HUES6 (cell line): ENCODE results near the gene C16orf95.

Source experiments
- H3K27ac ChIP-seq: 2 replicates; pipeline ENCODE4 v1.7.0; 2013; ENCODE audit warnings: low read depth, mild to moderate bottlenecking, low read length, inconsistent platforms
- H3K27me3 ChIP-seq: 2 replicates; pipeline ENCODE4 v1.6.1; 2013; ENCODE audit warnings: low read length; ENCODE audit not compliant: control insufficient read depth, insufficient read depth
- H3K36me3 ChIP-seq: 2 replicates; pipeline ENCODE4 v1.6.1; 2013; ENCODE audit warnings: low read length; ENCODE audit not compliant: control insufficient read depth, insufficient read depth
- H3K4me1 ChIP-seq: 2 replicates; pipeline ENCODE4 v1.6.1; 2013; ENCODE audit warnings: low read length; ENCODE audit not compliant: control insufficient read depth, insufficient read depth
- H3K4me3 ChIP-seq: 2 replicates; pipeline ENCODE4 v1.5.1; 2013; ENCODE audit warnings: low read depth, low read length
- H3K9ac ChIP-seq: one replicate; pipeline ENCODE4 v1.6.1; 2013; ENCODE audit warnings: mild to moderate bottlenecking, low read length
- H3K9me3 ChIP-seq: 2 replicates; pipeline ENCODE4 v1.6.1; 2013; ENCODE audit warnings: low read depth, low read length; ENCODE audit not compliant: control insufficient read depth, insufficient read depth

The C16orf95 gene

DNA sequence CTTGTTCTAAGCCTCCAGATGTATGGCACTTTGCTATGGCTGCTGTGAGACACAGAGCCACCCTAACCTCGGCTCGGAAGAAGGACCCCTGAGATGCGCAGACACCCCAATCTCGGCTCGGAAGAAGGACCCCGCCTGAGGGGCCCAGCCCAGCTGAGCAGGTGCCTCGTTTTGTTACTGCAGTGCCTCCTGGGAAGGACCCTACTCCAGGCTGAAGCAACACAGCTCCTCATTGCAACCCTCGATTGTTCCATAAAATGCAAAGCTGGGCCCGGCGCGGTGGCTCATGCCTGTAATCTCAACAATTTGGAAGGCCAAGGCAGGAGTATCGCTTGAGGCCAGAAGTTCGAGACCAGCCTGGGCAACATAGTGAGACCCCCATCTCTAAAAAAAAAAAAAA lies 61.3 kb downstream of the C16orf95 start:
- H3K36me3 ChIP-seq = no peaks in the 10 kb centered on the region
- no peaks in the 10 kb centered on the region for H3K27me3 ChIP-seq
- H3K27ac ChIP-seq = no peak overlapping the region
- H3K4me1 ChIP-seq = no peaks in the 10 kb centered on the region
- no peak overlapping the region for H3K9ac ChIP-seq
- peaks cover 3% of the 10 kb centered on the region; the same call in 1 of the 2 replicates for H3K9me3 ChIP-seq
- no peak overlapping the region for H3K4me3 ChIP-seq

DNA sequence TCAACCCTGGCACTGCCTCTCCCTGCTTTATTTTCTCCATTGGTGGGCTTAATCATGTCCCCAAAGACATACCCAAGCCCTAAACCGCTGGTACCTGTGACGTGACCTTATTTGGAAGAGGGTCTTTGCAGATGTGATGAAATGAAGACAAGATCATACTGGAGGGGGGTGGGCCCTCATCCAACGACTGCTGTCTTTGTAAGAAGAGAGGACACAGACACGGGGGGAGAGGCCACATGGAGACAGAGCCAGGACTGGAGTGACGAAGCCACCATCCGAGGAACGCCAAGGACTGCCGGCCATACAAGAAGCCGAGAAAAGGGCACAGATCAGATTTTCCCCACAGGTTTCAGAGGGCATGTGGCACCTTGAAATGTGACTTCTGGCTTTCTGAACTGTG lies 62.5 kb downstream of the C16orf95 start:
- Histone ChIP-seq H3K4me3 (no peak overlapping the region), H3K27me3 (no peaks in the 10 kb centered on the region), H3K9me3 (no peaks in the 10 kb centered on the region), H3K4me1 (no peaks in the 10 kb centered on the region), H3K36me3 (no peaks in the 10 kb centered on the region), H3K9ac (no peak overlapping the region), H3K27ac (no peak overlapping the region)

DNA sequence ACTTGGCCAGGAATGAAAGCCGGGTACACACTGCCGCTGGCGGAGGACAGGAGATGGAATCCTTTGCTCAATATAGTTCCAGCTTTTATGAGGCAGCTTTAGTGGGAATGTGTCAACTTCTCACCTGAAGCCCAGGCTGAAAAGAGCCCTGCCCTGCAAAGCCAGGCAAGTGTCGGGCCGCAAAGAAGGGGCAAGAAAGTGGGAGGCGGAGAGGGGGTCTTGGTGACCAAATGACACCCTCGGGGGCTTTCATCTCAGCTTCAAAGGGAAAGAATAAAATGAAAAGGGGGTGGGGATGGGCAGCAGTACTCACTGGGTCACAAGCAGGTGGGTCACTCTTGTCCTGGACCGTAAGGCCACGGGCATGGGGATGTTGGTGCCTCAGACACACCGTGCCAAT lies 62.9 kb downstream of the C16orf95 start:
- Histone ChIP-seq H3K27ac (no peak overlapping the region), H3K9ac (no peak overlapping the region), H3K4me3 (no peak overlapping the region), H3K9me3 (no peaks in the 10 kb centered on the region), H3K4me1 (no peaks in the 10 kb centered on the region), H3K27me3 (no peaks in the 10 kb centered on the region), H3K36me3 (no peaks in the 10 kb centered on the region)

DNA sequence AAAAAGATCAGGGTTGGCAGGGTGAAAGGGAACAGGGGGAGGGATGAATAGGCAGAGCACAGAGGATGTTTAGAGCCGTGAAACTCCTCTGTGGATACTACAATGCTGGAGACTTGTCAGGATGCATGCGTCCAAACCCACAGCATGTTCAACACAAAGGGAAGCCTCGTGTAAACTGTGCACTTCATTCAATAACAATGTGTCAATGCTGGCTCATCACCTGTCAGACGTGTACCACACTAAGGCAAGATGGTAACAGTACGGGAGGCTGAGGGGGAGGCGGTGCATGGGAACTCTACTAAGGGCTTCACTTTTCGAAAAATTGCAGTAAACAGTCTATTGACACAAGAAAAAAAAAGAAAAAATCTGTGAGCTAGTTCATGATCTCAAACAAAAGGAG lies 63.7 kb downstream of the C16orf95 start:
- no peak overlapping the region for H3K27ac ChIP-seq
- H3K36me3 ChIP-seq = no peaks in the 10 kb centered on the region
- no peak overlapping the region for H3K4me3 ChIP-seq
- no peak overlapping the region for H3K9ac ChIP-seq
- no peaks in the 10 kb centered on the region for H3K27me3 ChIP-seq
- H3K4me1 ChIP-seq = no peaks in the 10 kb centered on the region
- H3K9me3 ChIP-seq = no peaks in the 10 kb centered on the region
